Thoracic aorta (tissue), 2 donors: ENCODE results near the gene NKX2-3. TPM values are rescaled to one million over a fixed set of nuclear protein-coding genes. Genes with fewer than 3 reads are reported as not detected.
A peak's percentile ranks its signal among the peaks of the same experiment; 100 is the strongest.

Experiments used
- ATAC-seq: fragments of 150-250 bp; one replicate; pipeline ENCODE4 v1.8.0; 2017; ENCODE audit warnings: low read depth; ENCODE audit not compliant: insufficient number of reproducible peaks, low FRiP score
- DNase-seq: peaks from one replicate; pipeline ENCODE4 v3.0.0-alpha.2; 2020; ENCODE audit warnings: low spot score
- H3K27ac ChIP-seq, 2 donors: fragments of 200-600 bp; sonication (generic); 1 replicate in 1 of 2; 2 replicates in 1 of 2; pipeline ENCODE4 v1.5.1; 2016; ENCODE audit warnings: mild to moderate bottlenecking in 2 of 2, moderate library complexity in 2 of 2
- H3K27me3 ChIP-seq: fragments of 200-600 bp; sonication (generic); replicated peaks from 2 replicates; pipeline ENCODE4 v1.6.0; 2016; ENCODE audit warnings: mild to moderate bottlenecking; ENCODE audit not compliant: insufficient read depth
- H3K36me3 ChIP-seq: fragments of 200-600 bp; sonication (generic); one replicate; pipeline ENCODE4 v1.5.1; 2016
- H3K4me1 ChIP-seq, 2 donors: fragments of 200-600 bp; sonication (generic); 1 replicate in 1 of 2; 2 replicates in 1 of 2; pipeline versions ENCODE4 v1.5.1 to v1.6.0; 2016; ENCODE audit warnings: low read depth in 2 of 2, mild to moderate bottlenecking in 1 of 2; ENCODE audit not compliant: control insufficient read depth in 1 of 2
- H3K4me3 ChIP-seq: fragments of 200-600 bp; sonication (generic); 2 replicates; pipeline ENCODE4 v1.5.1; 2016; ENCODE audit warnings: mild to moderate bottlenecking
- H3K9me3 ChIP-seq: fragments of 200-600 bp; sonication (generic); 2 replicates; pipeline ENCODE4 v1.5.1; 2016
- CTCF ChIP-seq: fragments of 200-600 bp; sonication (generic); IDR thresholded peaks from one replicate; pipeline ENCODE4 v1.5.1; 2019; ENCODE audit warnings: antibody characterized with exemption
- total RNA-seq, 2 donors: library from RNA; depleted of rRNA; stranded (reverse); fragments of >200 nt; gene quantifications; one replicate each; pipeline versions ENCODE4 v1.1.0 to v1.2.3, GENCODE V29; 2016

NKX2-3 gene
- total RNA-seq, 2 donors from 2014 or later, result 0.42 TPM; not detected in 1

DNA sequence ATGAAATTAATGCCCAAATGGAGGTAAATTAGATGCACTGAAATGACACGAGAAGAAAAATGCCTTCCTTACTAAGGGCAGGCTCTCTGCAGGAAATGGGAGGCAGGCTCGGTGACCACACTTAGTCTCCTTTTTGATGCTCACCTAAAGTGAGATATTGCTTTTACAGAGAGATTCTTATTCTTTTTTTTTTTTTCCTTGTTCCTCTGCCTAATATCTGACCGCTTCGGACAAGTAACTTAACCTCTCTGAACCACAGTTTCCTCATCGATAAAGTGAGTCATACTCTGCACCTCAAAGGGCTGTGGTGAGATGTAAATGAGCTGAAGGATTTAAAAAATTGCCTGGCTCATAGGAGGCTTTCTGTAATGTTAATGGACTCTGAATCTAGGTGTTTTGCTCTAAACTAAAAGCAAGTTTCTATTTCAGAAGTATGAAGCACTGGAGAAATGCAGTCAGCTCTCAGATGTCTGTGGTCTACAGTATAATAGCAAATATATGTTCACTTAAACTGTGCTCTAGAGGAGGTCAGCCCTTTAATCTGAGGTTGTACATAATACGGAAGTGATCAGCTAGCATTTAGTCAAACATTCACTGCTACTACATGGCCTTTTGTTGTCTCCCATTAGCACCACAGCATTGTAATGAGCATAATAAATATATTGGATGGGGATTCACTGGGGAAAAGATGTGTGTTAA, 23.2 kb downstream of the NKX2-3 start:
- DNase-seq (no peak), ATAC-seq (no peak)
- no peak for TF ChIP-seq CTCF
- Histone ChIP-seq H3K36me3 (no peaks in the 10 kb centered on the region), H3K4me3 (no peak overlapping the region), H3K27me3 (no peaks in the 10 kb centered on the region), H3K4me1 (no peaks in the 10 kb centered on the region), H3K9me3 (no peaks in the 10 kb centered on the region), H3K27ac (no peak overlapping the region)

GRCh38 chr10:99557044-99557443, 24.3 kb downstream of the NKX2-3 start:
- H3K4me1 ChIP-seq, result no peaks in the 10 kb centered on the region
- no peak overlapping the region for H3K27ac ChIP-seq
- ATAC-seq (no peak), DNase-seq (no peak)
- no peaks in the 10 kb centered on the region for H3K27me3 ChIP-seq
- no peaks in the 10 kb centered on the region for H3K36me3 ChIP-seq
- no peaks in the 10 kb centered on the region for H3K9me3 ChIP-seq
- TF ChIP-seq CTCF, result no peak
- H3K4me3 ChIP-seq, result no peak overlapping the region

DNA sequence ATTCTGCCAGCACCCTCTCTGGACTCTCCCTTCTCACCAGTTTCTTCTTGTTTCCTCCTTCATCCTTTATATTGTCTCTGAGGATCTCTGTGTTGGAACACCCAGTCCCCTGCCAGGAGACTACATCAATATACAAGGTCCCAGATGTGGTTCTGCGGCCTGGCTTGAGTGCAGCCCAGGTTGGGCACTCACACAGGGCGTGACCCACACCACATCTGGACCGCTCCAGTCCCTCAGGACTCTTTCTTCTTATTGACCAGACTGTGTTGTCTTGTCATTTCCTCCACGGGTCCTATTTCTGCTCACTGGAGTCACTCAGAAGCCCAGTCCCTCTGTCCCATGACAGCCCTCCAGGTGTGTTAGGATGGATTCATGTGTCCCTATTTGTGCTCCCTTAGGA, 26.0 kb downstream of the NKX2-3 start:
- no peaks in the 10 kb centered on the region for H3K4me1 ChIP-seq
- no peak for DNase-seq
- no peak overlapping the region for H3K4me3 ChIP-seq
- H3K27me3 ChIP-seq, result no peaks in the 10 kb centered on the region
- no peak overlapping the region for H3K27ac ChIP-seq
- H3K36me3 ChIP-seq, result no peaks in the 10 kb centered on the region
- H3K9me3 ChIP-seq, result no peaks in the 10 kb centered on the region
- TF ChIP-seq CTCF, result no peak
- ATAC-seq, result no peak

GRCh38 chr10:99560277-99561126, 27.8 kb downstream of the NKX2-3 start:
- Histone ChIP-seq H3K4me3 (no peak overlapping the region), H3K36me3 (no peaks in the 10 kb centered on the region), H3K27me3 (no peaks in the 10 kb centered on the region), H3K4me1 (no peaks in the 10 kb centered on the region), H3K27ac (no peak overlapping the region), H3K9me3 (no peaks in the 10 kb centered on the region)
- peak; percentile 55 for TF ChIP-seq CTCF
- ATAC-seq, result no peak
- no peak for DNase-seq

DNA sequence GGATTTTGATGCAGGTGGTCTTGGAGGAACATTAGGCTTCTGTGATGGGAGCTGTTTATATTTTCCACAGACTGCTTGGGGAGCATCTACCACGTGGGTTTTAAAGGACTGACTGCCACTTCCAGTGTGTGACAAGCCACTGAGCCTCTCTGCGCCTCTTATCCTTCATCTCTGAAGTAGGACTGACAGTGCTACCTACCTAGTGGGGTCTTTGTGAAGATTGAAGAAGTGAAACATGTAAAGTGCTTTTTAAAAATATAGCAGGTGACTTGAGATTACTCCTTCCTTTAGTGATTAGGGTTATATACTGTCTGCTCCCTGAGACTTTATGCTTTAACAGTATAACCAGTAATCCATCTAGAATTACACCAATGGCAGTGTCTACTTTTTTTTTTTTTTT, 29.9 kb downstream of the NKX2-3 start:
- no peak overlapping the region for H3K4me3 ChIP-seq
- H3K27me3 ChIP-seq, result no peaks in the 10 kb centered on the region
- no peak overlapping the region for H3K27ac ChIP-seq
- DNase-seq (no peak), ATAC-seq (no peak)
- no peaks in the 10 kb centered on the region for H3K36me3 ChIP-seq
- H3K9me3 ChIP-seq, result no peaks in the 10 kb centered on the region
- no peaks in the 10 kb centered on the region for H3K4me1 ChIP-seq
- TF ChIP-seq CTCF, result no peak
